H1 (cell line): Measurements from ENCODE around the gene STIL. TPM values are rescaled to one million over a fixed set of nuclear protein-coding genes. Genes with fewer than 3 reads are reported as not detected.
A peak's percentile ranks its signal among the peaks of the same experiment; 100 is the strongest.

Experiments
- CBX8 ChIP-seq: fragments of 300-800, 300-1000 bp; sonication (generic); IDR thresholded peaks from 2 replicates; pipeline ENCODE4 v1.7.1; 2016; ENCODE audit warnings: low read depth, low read length, borderline replicate concordance
- CHD1 ChIP-seq: IDR thresholded peaks from 2 replicates; pipeline ENCODE4 v1.6.1; 2012; ENCODE audit warnings: low read depth, low read length, improper control_type of control experiment
- CHD2 ChIP-seq: IDR thresholded peaks from 2 replicates; pipeline ENCODE4 v1.6.1; 2012; ENCODE audit warnings: low read length, improper control_type of control experiment
- CHD7 ChIP-seq: fragments of 300-600 bp; sonication (generic); IDR thresholded peaks from 2 replicates; pipeline ENCODE4 v1.7.1; 2012; ENCODE audit warnings: low read length, moderate library complexity, mild to moderate bottlenecking, inconsistent platforms; ENCODE audit not compliant: insufficient replicate concordance
- EGR1 ChIP-seq: IDR thresholded peaks from 2 replicates; pipeline ENCODE4 v1.6.1; 2011; ENCODE audit warnings: low read depth, low read length, borderline replicate concordance
- HDAC2 ChIP-seq, 2 experiments: fragments of 300-600 bp in 1 of 2; sonication (generic) in 1 of 2; IDR thresholded peaks; 2 replicates each; pipeline ENCODE4 v1.6.1; 2011 to 2012; ENCODE audit warnings: low read depth in 2 of 2, low read length in 2 of 2, mild to moderate bottlenecking in 2 of 2, moderate library complexity in 2 of 2, borderline replicate concordance in 1 of 2, inconsistent platforms in 1 of 2
- MAFK ChIP-seq: IDR thresholded peaks from 2 replicates; pipeline ENCODE4 v1.6.1; 2012; ENCODE audit warnings: low read depth, mild to moderate bottlenecking, improper control_type of control experiment, low read length
- SUZ12 ChIP-seq: fragments of 200-600 bp; sonication (generic); IDR thresholded peaks from 2 replicates; pipeline ENCODE4 v1.6.1; 2012; ENCODE audit warnings: mild to moderate bottlenecking, inconsistent platforms, low read length, moderate library complexity, mixed read lengths
- TAF7 ChIP-seq: optimal IDR thresholded peaks from 2 replicates; pipeline ENCODE3; 2011; ENCODE audit warnings: low read depth, mild to moderate bottlenecking, inconsistent platforms, low read length, moderate library complexity, borderline replicate concordance
- TBP ChIP-seq: IDR thresholded peaks from 2 replicates; pipeline ENCODE4 v1.6.1; 2011; ENCODE audit warnings: low read depth, low read length, improper control_type of control experiment
- polyA plus RNA-seq, 7 experiments: library from polyadenylated mRNA; depleted of rRNA in 3 of 7; stranded (reverse) in 5 of 7; unstranded in 2 of 7; fragments of >200 nt in 5 of 7; fragments of 200-250 nt in 2 of 7; gene quantifications; 1 replicate in 5 of 7; 2 replicates in 1 of 7; 4 replicates in 1 of 7; pipeline versions ENCODE4 v1.2.1 to v1.2.3, GENCODE V29; 2011 to 2013; ENCODE audit warnings: missing spikeins in 2 of 7, mixed read lengths in 2 of 7
- total RNA-seq: library from RNA; stranded (reverse); fragmentation: NEBNext Ultra II Directional; extraction: Animal tissue kit (Norgen Biotek cat#: 25700); gene quantifications from 2 replicates; pipeline ENCODE4 v1.2.1, GENCODE V29; 2021

Gene STIL
- total and polyA plus RNA-seq, 2 of the 8 experiments (the other 6 are each of a cell fraction or from before 2014, with no cell fraction given): 13.6 to 25.1 TPM

- TF ChIP-seq CHD7: no peak
- TF ChIP-seq CHD1: no peak
- no peak for TF ChIP-seq CBX8
- peak; percentile 91; the same call in 1 of the 2 replicates for TF ChIP-seq SUZ12
- no peak for TF ChIP-seq EGR1
- TF ChIP-seq HDAC2 (IDR thresholded peaks at IDR 0.05; ENCODE audit: borderline replicate concordance in 1 of 2, low read depth in 2 of 2, low read length in 2 of 2): no peak
- no peak for TF ChIP-seq MAFK
- TF ChIP-seq CHD2: no peak
- TF ChIP-seq TAF7: no peak
- no peak for TF ChIP-seq TBP
Observed at GRCh38 chr1:47226121-47226838, 87.7 kb downstream of the STIL start (continued).
